Measurements from ENCODE around the gene ZFHX3. TPM values are rescaled to one million over a fixed set of nuclear protein-coding genes. Genes with fewer than 3 reads are reported as not detected.

The ZFHX3 gene
- total RNA-seq, 1 donor from 2014 or later = 0.81 TPM

GRCh38 chr16:73069581-73070262 lies 21.8 kb upstream of the ZFHX3 start:
- intact Hi-C loops (cut with micrococcal nuclease) = no loop called here

- intact Hi-C loops (cut with micrococcal nuclease) = no loop called here
These were observed 20.8 kb upstream of the ZFHX3 start for GRCh38 chr16:73068541-73069401.

GRCh38 chr16:73067671-73068540 lies 20.0 kb upstream of the ZFHX3 start:
- intact Hi-C loops (cut with micrococcal nuclease) = no loop called here

GRCh38 chr16:73066927-73067670 lies 19.2 kb upstream of the ZFHX3 start:
- intact Hi-C loops (cut with micrococcal nuclease) = no loop called here

GRCh38 chr16:73066331-73066926 lies 18.5 kb upstream of the ZFHX3 start:
- intact Hi-C loops (cut with micrococcal nuclease) = no loop called here

- intact Hi-C loops (cut with micrococcal nuclease) = no loop called here
These were observed 17.9 kb upstream of the ZFHX3 start for GRCh38 chr16:73065632-73066330.

GRCh38 chr16:73064994-73065545 lies 17.1 kb upstream of the ZFHX3 start:
- intact Hi-C loops (cut with micrococcal nuclease) = no loop called here

- intact Hi-C loops (cut with micrococcal nuclease) = no loop called here
These were observed 16.5 kb upstream of the ZFHX3 start for GRCh38 chr16:73064212-73064993.

GRCh38 chr16:73063854-73064211 lies 15.9 kb upstream of the ZFHX3 start:
- intact Hi-C loops (cut with micrococcal nuclease) = no loop called here

- intact Hi-C loops (cut with micrococcal nuclease) = no loop called here
These were observed 15.1 kb upstream of the ZFHX3 start for GRCh38 chr16:73062743-73063733.

GRCh38 chr16:73062001-73062616 lies 14.2 kb upstream of the ZFHX3 start:
- intact Hi-C loops (cut with micrococcal nuclease) = no loop called here

- intact Hi-C loops (cut with micrococcal nuclease) = no loop called here
These were observed 13.1 kb upstream of the ZFHX3 start for GRCh38 chr16:73060892-73061490.

- intact Hi-C loops (cut with micrococcal nuclease) = loop anchor here (2.0 to 5.0 kb wide), 3 partner anchors 227 to 398 kb away; no protein-coding TSS in a partner anchor
These were observed 12.1 kb upstream of the ZFHX3 start for GRCh38 chr16:73059779-73060615.

GRCh38 chr16:73058616-73059409 lies 10.9 kb upstream of the ZFHX3 start:
- intact Hi-C loops (cut with micrococcal nuclease) = loop anchor here (2.0 to 5.0 kb wide), 3 partner anchors 226 to 397 kb away; no protein-coding TSS in a partner anchor

GRCh38 chr16:73058221-73058615 lies 10.3 kb upstream of the ZFHX3 start:
- intact Hi-C loops (cut with micrococcal nuclease) = loop anchor here (2.0 to 5.0 kb wide), 3 partner anchors 225 to 396 kb away; no protein-coding TSS in a partner anchor
